Endothelial cell of umbilical vein (primary cell): ENCODE results near the gene MAP1LC3B. TPM values are rescaled to one million over a fixed set of nuclear protein-coding genes. Genes with fewer than 3 reads are reported as not detected.

Experiments
- BruUV-seq: library from RNA; stranded (reverse); fragments of 400-500 nt; replicated peaks from 2 replicates; lab custom pipeline; 2021; lab: Mats Ljungman, UMichigan
- CTCF ChIA-PET: fragments of 300-600, 350-600 bp; sonication (Branson Sonifier 250); formaldehyde crosslinking; loops from one replicate; lab custom pipeline; 2021; ENCODE audit warnings: antibody characterized with exemption, inconsistent platforms; lab: Charles Lee
- POLR2A ChIA-PET: fragments of 300-600, 350-600 bp; sonication (Branson Sonifier 250); formaldehyde crosslinking; loops from one replicate; lab custom pipeline; 2021; ENCODE audit warnings: antibody characterized with exemption, inconsistent platforms; lab: Charles Lee
- DNase-seq: peaks from one replicate; pipeline ENCODE4 v3.0.0-alpha.2; 2011; ENCODE audit warnings: low read depth, low spot score
- FAIRE-seq: peaks from 2 replicates; lab custom pipeline; 2011; peaks lifted over from hg19 to GRCh38; lab: Jason Lieb, UNC
- H2AFZ ChIP-seq: 2 replicates; pipeline ENCODE4 v1.6.0; 2012; ENCODE audit warnings: low read depth, low read length, control low read depth, inconsistent platforms
- H3K27ac ChIP-seq: 2 replicates; pipeline ENCODE4 v1.5.1; 2011; ENCODE audit warnings: low read depth, mild to moderate bottlenecking, control low read depth, low read length, moderate library complexity; ENCODE audit not compliant: insufficient read depth
- H3K27me3 ChIP-seq, 2 experiments: 2 replicates each; pipeline versions ENCODE4 v1.6.0 to v1.6.1; 2011; ENCODE audit warnings: low read length in 2 of 2, mixed read lengths in 1 of 2; ENCODE audit not compliant: control insufficient read depth in 2 of 2, insufficient read depth in 2 of 2
- H3K36me3 ChIP-seq, 2 experiments: 2 replicates in 1 of 2; 3 replicates in 1 of 2; pipeline ENCODE4 v1.5.1; 2011; ENCODE audit warnings: low read length in 2 of 2, mild to moderate bottlenecking in 1 of 2, moderate library complexity in 1 of 2; ENCODE audit not compliant: control insufficient read depth in 2 of 2, insufficient read depth in 2 of 2; ENCODE audit errors: extremely low read depth in 1 of 2
- H3K4me1 ChIP-seq: 3 replicates; pipeline ENCODE4 v1.5.1; 2011; ENCODE audit warnings: mild to moderate bottlenecking, low read length; ENCODE audit not compliant: control insufficient read depth, insufficient read depth; ENCODE audit errors: extremely low read depth
- H3K4me2 ChIP-seq: 2 replicates; pipeline ENCODE4 v1.6.1; 2011; ENCODE audit warnings: low read length, control low read depth, mixed read lengths; ENCODE audit not compliant: insufficient read depth
- H3K4me3 ChIP-seq, 3 experiments: fragments of 200-600 bp in 1 of 3; sonication (generic), shearing (Covaris generic) in 1 of 3; replicated peaks in 1 of 3; 2 replicates each; pipeline ENCODE4 v1.5.1; 2011 to 2016; ENCODE audit warnings: control low read depth in 3 of 3, low read length in 3 of 3, mild to moderate bottlenecking in 2 of 3, inconsistent platforms in 1 of 3, low read depth in 1 of 3, moderate library complexity in 1 of 3; ENCODE audit not compliant: insufficient read depth in 1 of 3
- H3K79me2 ChIP-seq: 2 replicates; pipeline ENCODE4 v1.6.0; 2012; ENCODE audit warnings: low read length, inconsistent platforms; ENCODE audit not compliant: control insufficient read depth, insufficient read depth
- H3K9ac ChIP-seq: replicated peaks from 2 replicates; pipeline ENCODE3; 2011; ENCODE audit warnings: low read length, control low read depth; ENCODE audit not compliant: insufficient read depth; ENCODE audit errors: extremely low read depth
- H3K9me1 ChIP-seq: replicated peaks from 3 replicates; pipeline ENCODE4 v1.6.0; 2011; ENCODE audit warnings: mild to moderate bottlenecking, low read length; ENCODE audit not compliant: control insufficient read depth, insufficient read depth; ENCODE audit errors: extremely low read depth
- H3K9me3 ChIP-seq: replicated peaks from 2 replicates; pipeline ENCODE4 v1.5.1; 2012; ENCODE audit warnings: low read length, inconsistent platforms; ENCODE audit not compliant: control insufficient read depth, insufficient read depth
- H4K20me1 ChIP-seq: replicated peaks from 2 replicates; pipeline ENCODE3; 2011; ENCODE audit warnings: mild to moderate bottlenecking, low read length; ENCODE audit not compliant: control insufficient read depth, insufficient read depth; ENCODE audit errors: extremely low read depth
- EZH2 ChIP-seq: IDR thresholded peaks from 2 replicates; pipeline ENCODE4 v1.6.1; 2012; ENCODE audit warnings: borderline replicate concordance, low read depth, mild to moderate bottlenecking, moderate library complexity, low read length, inconsistent platforms; ENCODE audit not compliant: severe bottlenecking
- FOS ChIP-seq: IDR thresholded peaks from 2 replicates; pipeline ENCODE4 v1.6.1; 2011; ENCODE audit warnings: mild to moderate bottlenecking, low read length, moderate library complexity, borderline replicate concordance; ENCODE audit not compliant: insufficient read depth
- JUN ChIP-seq: IDR thresholded peaks from 2 replicates; pipeline ENCODE4 v1.6.1; 2011; ENCODE audit warnings: borderline replicate concordance, low read depth; ENCODE audit not compliant: insufficient read length, insufficient read depth
- MAX ChIP-seq: IDR thresholded peaks from 2 replicates; pipeline ENCODE4 v1.6.1; 2011; ENCODE audit not compliant: insufficient read depth, insufficient read length
- dilution Hi-C: fragments of 300-500 bp; cut with MboI; formaldehyde crosslinking; loops from one replicate; pipeline ENCODE4 v1.15.0; 2019; ENCODE audit warnings: low sequenced_read_pairs; ENCODE audit not compliant: extremely low pct_ligation_motif_present
- intact Hi-C: fragments of 100-400 bp; cut with micrococcal nuclease; formaldehyde crosslinking; loops from one replicate; pipeline ENCODE4 v1.10.0; 2022
- polyA plus RNA-seq, 4 experiments: library from polyadenylated mRNA; depleted of rRNA in 3 of 4; stranded (reverse) in 3 of 4; unstranded in 1 of 4; fragments of >200 nt; gene quantifications; 2 replicates each; pipeline versions ENCODE4 v1.2.1 to v1.2.3, GENCODE V29; 2011 to 2012; ENCODE audit warnings: missing spikeins in 1 of 4
- total RNA-seq: library from RNA; stranded (reverse); gene quantifications from 2 replicates; pipeline ENCODE4 v1.2.3, GENCODE V29; 2021

MAP1LC3B gene
- total and polyA plus RNA-seq, 2 donors (not counting 3 experiments of a cell fraction or from before 2014, with no cell fraction given) = 40.7 to 99.9 TPM

GRCh38 chr16:87435372-87436224, 43.5 kb downstream of the MAP1LC3B start:
- Histone ChIP-seq H3K9me3 (no peaks in the 10 kb centered on the region), H3K36me3 (peaks cover 0 to 8% of the 10 kb centered on the region in 2 experiments), H3K4me1 (peaks cover 18% of the 10 kb centered on the region), H3K27me3 (no peaks in the 10 kb centered on the region), H3K9me1 (no peaks in the 10 kb centered on the region), H3K9ac (peak overlapping the region; percentile 70), H3K4me2 (peak overlapping the region; percentile 72), H3K79me2 (peaks cover 6% of the 10 kb centered on the region), H2AFZ (no peak overlapping the region), H3K27ac (peak overlapping the region; percentile 90), H3K4me3 (peak overlapping the region in 2 of 3 experiments; percentile 10), H4K20me1 (no peaks in the 10 kb centered on the region)
- ChIA-PET CTCF (interaction anchor here (0.6 to 5.2 kb wide), 15 partner anchors 9 to 334 kb away, joined by 3 to 16 read pairs (median 6); partner anchors contain the start of gene JPH3), POLR2A (interaction anchor here (1.1 kb wide), 1 partner anchor 28 kb away, joined by 4 read pairs; no protein-coding TSS in a partner anchor)
- intact Hi-C loops (loop anchor here (1.0 to 5.0 kb wide), 4 partner anchors 22 to 58 kb away; partner anchors contain the start of genes MAP1LC3B and ZCCHC14), dilution Hi-C loops (no loop called here)
- DNase-seq (peak; percentile 95), FAIRE-seq (peak; percentile 98)
- BruUV-seq = no TSS peak
- TF ChIP-seq EZH2 = no peak
- TF ChIP-seq FOS = peak; percentile 75
- peak; percentile 78 for TF ChIP-seq JUN
- peak; percentile 91 for TF ChIP-seq MAX
